GM12864 (cell line): ENCODE measurements around the gene HOXC11.

Experiments
- DNase-seq: peaks from one replicate; pipeline ENCODE4 v3.0.0-alpha.2; 2011; ENCODE audit warnings: low read depth
- H3K4me3 ChIP-seq: 2 replicates; pipeline ENCODE4 v1.5.1; 2011; ENCODE audit warnings: mild to moderate bottlenecking, low read depth, low read length, control low read depth
- TF ChIP-seq, protein P1 (sequence below): IDR thresholded peaks from 2 replicates; pipeline ENCODE4 v1.5.1; 2011; ENCODE audit warnings: low read depth, mild to moderate bottlenecking, moderate library complexity, low read length, control low read depth, inconsistent platforms; ENCODE audit errors: missing control alignments

Gene HOXC11

DNA sequence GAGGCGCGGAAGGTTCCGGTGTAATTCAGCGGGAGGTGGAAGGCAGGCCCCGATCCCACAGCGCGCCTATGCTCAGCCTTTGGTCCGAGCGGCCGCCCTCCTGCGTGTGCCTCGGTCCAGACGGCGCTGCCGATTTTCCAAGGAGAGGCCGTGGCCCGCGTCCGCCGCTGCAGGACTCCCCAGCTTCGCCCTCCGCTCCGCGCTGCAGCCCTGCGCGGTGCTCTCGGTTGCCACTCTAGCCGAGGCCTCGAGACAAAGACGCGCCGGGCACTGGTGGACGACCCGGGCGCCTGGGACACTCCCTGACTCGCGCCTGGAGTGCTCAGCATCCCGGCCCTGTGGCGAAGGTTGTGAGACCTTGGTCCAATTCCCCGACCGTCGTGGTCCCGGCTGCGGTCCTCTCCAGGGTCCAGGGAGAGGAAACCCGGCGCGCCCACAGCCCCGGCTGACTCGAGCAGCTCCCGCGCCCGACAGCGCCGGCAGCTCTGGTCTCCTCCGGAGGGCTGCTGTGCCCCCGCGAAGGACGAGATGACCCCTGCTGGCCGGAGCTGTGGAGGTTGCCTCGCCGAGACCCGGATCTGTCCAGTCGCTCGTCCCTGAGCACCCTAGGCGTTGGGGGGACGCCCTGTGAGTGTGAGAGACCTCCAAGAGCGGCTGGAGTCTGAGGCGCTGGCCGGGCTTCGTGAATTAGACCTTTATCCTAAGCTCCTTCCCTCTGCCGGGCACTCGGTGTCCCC, 11.7 kb upstream of the HOXC11 start:
- DNase-seq = no peak
- H3K4me3 ChIP-seq = no peak overlapping the region
- TF ChIP-seq, protein P1, sequence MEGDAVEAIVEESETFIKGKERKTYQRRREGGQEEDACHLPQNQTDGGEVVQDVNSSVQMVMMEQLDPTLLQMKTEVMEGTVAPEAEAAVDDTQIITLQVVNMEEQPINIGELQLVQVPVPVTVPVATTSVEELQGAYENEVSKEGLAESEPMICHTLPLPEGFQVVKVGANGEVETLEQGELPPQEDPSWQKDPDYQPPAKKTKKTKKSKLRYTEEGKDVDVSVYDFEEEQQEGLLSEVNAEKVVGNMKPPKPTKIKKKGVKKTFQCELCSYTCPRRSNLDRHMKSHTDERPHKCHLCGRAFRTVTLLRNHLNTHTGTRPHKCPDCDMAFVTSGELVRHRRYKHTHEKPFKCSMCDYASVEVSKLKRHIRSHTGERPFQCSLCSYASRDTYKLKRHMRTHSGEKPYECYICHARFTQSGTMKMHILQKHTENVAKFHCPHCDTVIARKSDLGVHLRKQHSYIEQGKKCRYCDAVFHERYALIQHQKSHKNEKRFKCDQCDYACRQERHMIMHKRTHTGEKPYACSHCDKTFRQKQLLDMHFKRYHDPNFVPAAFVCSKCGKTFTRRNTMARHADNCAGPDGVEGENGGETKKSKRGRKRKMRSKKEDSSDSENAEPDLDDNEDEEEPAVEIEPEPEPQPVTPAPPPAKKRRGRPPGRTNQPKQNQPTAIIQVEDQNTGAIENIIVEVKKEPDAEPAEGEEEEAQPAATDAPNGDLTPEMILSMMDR = no peak

DNA sequence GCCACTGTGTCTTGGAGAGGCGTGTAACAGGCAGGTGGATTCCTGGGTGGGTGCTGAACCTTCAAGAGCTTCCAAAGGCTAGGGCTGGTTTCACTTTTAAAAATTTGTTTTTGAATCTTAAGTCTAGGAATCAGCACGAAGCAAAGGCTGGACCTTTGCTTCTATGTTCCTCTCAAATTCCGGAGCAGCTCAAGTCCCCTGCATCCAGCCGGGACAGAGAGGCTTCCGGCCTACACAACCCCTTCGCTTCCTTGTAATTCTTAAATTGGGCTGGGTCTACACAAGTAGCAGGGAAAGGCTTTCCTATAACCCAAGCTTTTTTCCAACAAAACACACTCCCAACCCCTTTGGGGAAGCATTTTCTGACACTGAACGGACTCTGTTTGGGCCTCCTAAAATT, 9.9 kb upstream of the HOXC11 start:
- H3K4me3 ChIP-seq = no peak overlapping the region
- DNase-seq = no peak
- TF ChIP-seq, protein P1 = no peak

DNA sequence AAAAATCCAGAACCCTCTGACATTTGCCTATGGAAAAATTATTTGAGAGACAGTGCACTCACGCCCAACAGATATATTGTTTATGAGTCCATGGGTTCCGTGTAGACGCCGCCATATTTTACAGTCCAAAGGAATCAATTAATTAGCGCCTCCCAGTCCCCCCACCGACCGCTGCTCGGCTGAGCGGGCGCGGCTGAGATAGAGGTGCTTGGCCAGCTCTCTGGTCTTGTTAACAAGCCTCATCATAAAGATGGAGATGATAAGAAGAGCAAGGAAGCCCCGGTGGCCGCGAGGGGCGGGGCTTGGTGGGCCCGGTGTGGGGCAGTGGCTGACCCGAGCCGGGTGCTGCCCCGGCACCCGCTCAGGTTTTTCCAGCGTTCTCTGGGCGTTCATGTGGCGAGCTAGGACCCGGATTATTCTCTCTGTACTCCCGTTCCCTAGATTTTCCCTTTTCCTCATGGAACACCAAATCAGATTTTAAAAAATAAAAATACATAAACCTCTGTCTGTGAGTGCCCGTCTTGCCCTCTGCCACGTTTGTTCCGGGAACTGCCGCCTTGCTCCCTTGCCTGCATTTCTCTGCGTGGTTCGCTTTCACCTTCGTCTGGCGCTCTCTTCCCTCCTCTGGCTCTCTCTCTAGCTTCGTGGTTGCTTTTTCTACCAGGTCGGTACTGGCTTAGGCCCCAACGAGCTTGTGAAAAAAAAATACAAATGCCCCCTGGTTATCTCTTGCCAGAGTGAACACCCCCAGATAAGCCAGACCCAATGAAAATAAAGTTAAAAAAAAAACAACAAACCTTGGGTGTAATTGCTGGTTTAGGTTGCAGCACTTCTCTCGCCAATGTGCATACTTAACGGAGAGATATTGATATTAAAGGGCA, 9.3 kb upstream of the HOXC11 start:
- no peak overlapping the region for H3K4me3 ChIP-seq
- TF ChIP-seq, protein P1 = no peak
- DNase-seq = no peak

DNA sequence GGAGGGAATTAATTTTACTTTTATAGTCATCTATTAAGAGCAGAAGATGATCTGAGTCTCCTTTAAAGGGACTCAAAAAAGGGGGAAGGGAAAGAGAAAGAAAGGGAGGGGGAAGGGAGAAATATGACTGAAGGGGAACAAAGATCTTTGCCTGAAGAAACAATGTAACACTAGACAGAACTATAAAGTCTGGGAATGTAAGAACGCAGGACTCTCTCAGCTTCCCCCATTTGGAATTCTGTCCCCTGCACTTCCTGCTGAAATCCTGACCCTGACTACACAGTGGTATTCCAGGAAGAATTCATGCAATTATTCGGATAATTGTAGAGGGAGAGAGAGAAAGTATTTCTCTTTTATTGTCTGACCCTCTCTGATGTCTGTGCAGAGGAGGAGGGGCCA, 8.6 kb upstream of the HOXC11 start:
- DNase-seq = no peak
- no peak overlapping the region for H3K4me3 ChIP-seq
- TF ChIP-seq, protein P1 = no peak

DNA sequence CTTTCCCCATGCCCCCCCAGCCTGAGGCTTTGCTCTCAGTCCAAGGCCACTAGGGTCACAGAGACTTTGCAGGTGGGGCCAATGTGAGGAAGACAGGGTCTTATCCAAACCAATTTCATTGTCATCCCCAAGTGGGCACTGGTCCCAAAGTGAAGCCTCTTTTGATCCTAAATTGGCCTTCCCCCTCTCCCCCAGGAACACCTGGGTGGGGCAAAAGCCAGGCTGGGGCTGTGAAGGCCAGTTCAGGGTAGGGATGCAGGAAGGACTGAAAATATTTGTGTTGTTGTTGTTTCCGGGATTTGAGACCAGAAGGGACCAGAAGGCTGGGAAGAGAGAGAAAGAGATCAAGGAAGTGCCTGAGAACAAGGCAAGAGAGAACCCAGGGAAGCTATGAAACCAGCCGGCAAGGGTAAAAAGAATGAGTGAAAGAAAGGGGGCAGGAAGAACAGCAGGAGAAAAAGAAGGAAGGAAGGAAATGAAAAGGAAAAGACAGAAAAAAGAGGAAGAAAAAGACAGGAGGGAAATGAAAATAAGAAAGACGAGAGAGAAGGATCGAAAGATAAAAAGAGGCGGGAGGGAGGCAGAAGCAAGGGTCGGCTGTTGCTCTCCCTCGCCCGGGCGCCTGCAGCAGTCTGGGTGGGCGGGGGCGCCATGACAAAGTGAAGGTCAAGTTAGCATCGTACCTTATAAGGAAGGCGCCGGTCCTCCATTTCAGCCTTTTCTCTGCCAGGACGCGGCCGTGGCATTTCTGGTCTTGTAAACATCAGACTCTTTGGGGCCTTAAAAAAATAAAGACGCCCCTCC, 7.4 kb upstream of the HOXC11 start:
- no peak for DNase-seq
- TF ChIP-seq, protein P1 = no peak
- H3K4me3 ChIP-seq = no peak overlapping the region

DNA sequence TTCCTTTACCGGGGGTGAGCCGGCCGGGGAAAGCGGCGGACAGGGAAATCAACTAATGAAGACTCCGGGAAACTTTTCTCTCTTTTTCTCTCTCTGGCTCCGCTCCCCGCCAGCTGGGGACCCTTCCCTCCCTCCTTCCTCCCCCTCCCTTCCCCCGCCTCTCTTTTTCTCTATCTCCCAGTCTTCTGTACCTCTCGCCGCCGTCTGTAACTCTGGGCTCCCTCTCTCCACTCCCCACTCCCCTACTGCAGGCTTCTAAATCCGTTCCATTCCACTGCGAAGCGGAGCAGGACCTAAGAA, 6.9 kb upstream of the HOXC11 start:
- TF ChIP-seq, protein P1 = no peak
- DNase-seq = no peak
- H3K4me3 ChIP-seq = no peak overlapping the region
